AG04450 (cell line): ENCODE data around the gene ZFHX3. TPM values are rescaled to one million over a fixed set of nuclear protein-coding genes. Genes with fewer than 3 reads are reported as not detected.

Source experiments
- CTCF ChIA-PET: fragments of 300-600, 350-600 bp; formaldehyde crosslinking; extraction: SDS; loops from one replicate; lab custom pipeline; 2022; ENCODE audit warnings: antibody characterized with exemption, inconsistent platforms; lab: Charles Lee
- POLR2A ChIA-PET: fragments of 350-600 bp; formaldehyde crosslinking; extraction: SDS; loops from one replicate; lab custom pipeline; 2021; ENCODE audit warnings: antibody characterized with exemption, inconsistent platforms; lab: Yijun Ruan, JAX
- DNase-seq: peaks from one replicate; pipeline ENCODE4 v3.0.0-alpha.2; 2011; ENCODE audit warnings: low read depth, low spot score
- H3K27ac ChIP-seq: one replicate; pipeline ENCODE4 v1.5.1; 2012; ENCODE audit warnings: low read depth, low read length, control low read depth
- H3K27me3 ChIP-seq: one replicate; pipeline ENCODE4 v1.6.0; 2012; ENCODE audit warnings: low read length; ENCODE audit not compliant: control insufficient read depth, insufficient read depth
- H3K4me3 ChIP-seq: 2 replicates; pipeline ENCODE4 v1.5.1; 2011; ENCODE audit warnings: mild to moderate bottlenecking, low read depth, low read length, control low read depth
- H3K9me3 ChIP-seq: 2 replicates; pipeline ENCODE4 v1.5.1; 2012; ENCODE audit warnings: low read length; ENCODE audit not compliant: control insufficient read depth, insufficient read depth
- CTCF ChIP-seq: IDR thresholded peaks from 2 replicates; pipeline ENCODE4 v1.5.1; 2011; ENCODE audit warnings: low read depth, low read length, control low read depth, inconsistent platforms
- polyA plus RNA-seq: library from polyadenylated mRNA; depleted of rRNA; stranded (reverse); fragments of >200 nt; gene quantifications from 2 replicates; pipeline ENCODE4 v1.2.3, GENCODE V29; 2011

ZFHX3 gene
- polyA plus RNA-seq, 1 experiment: 3.3 TPM

GRCh38 chr16:72890587-72890986, 157.3 kb downstream of the ZFHX3 start:
- ChIA-PET POLR2A (no interaction called here), CTCF (no interaction called here)
- H3K9me3 ChIP-seq: no peaks in the 10 kb centered on the region; the same call in 1 of the 2 replicates
- DNase-seq: no peak
- H3K27ac ChIP-seq: no peak overlapping the region
- H3K27me3 ChIP-seq: no peaks in the 10 kb centered on the region
- TF ChIP-seq CTCF: no peak
- H3K4me3 ChIP-seq: no peak overlapping the region

- Histone ChIP-seq H3K27me3 (no peaks in the 10 kb centered on the region), H3K9me3 (no peaks in the 10 kb centered on the region; the same call in 1 of the 2 replicates), H3K27ac (no peak overlapping the region), H3K4me3 (no peak overlapping the region)
- ChIA-PET POLR2A (no interaction called here), CTCF (interaction anchor here (0.5 kb wide), 1 partner anchor 43 kb away, joined by 5 read pairs; no protein-coding TSS in a partner anchor)
- no peak for DNase-seq
- no peak for TF ChIP-seq CTCF
Observed at GRCh38 chr16:72889616-72890582, 158.0 kb downstream of the ZFHX3 start.

GRCh38 chr16:72887537-72887936, 160.4 kb downstream of the ZFHX3 start:
- no peak for TF ChIP-seq CTCF
- Histone ChIP-seq H3K4me3 (no peak overlapping the region), H3K9me3 (no peaks in the 10 kb centered on the region; the same call in 1 of the 2 replicates), H3K27ac (no peak overlapping the region), H3K27me3 (no peaks in the 10 kb centered on the region)
- no peak for DNase-seq
- POLR2A ChIA-PET: no interaction called here
- CTCF ChIA-PET: interaction anchor here (0.8 kb wide), 1 partner anchor 55 kb away, joined by 6 read pairs; no protein-coding TSS in a partner anchor

GRCh38 chr16:72886346-72886974, 161.5 kb downstream of the ZFHX3 start:
- H3K27me3 ChIP-seq: no peaks in the 10 kb centered on the region
- DNase-seq: no peak
- H3K4me3 ChIP-seq: no peak overlapping the region
- POLR2A ChIA-PET: no interaction called here
- CTCF ChIA-PET: interaction anchor here (0.8 kb wide), 1 partner anchor 54 kb away, joined by 6 read pairs; no protein-coding TSS in a partner anchor
- H3K9me3 ChIP-seq: no peaks in the 10 kb centered on the region; the same call in 1 of the 2 replicates
- TF ChIP-seq CTCF: no peak
- H3K27ac ChIP-seq: no peak overlapping the region
